Activated CD4-positive, alpha-beta T cell treated with anti-CD3 and anti-CD28 coated beads for 48 hours (primary cell): ENCODE results near the gene CADM2.
"Not testable (repeated sequence)": the region's sequence is repeated elsewhere in the genome, so short reads cannot be mapped to it uniquely, and the experiment has no call there.

Source experiments
- DNase-seq: peaks from one replicate; pipeline ENCODE4 v3.0.0-alpha.2; 2020

CADM2 gene

DNA sequence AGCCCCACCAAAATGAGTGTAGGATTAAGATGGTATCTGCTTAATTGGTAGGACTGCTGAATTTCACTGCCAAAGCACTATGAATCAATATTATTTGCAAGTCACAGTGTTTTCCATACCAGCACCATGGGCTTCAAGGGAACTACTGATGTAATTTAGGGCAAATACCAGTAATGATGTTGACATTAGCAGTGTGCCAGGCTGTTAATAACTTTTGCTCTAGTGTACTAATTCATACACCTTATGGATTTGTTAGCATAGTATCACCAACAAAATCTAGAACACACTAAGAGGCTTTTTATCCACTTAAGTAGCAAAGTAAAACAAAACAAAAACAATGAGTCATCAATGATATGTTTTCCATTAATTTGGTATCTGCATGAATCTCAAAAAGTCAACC, 888.2 kb downstream of the CADM2 start:
- no peak for DNase-seq

DNA sequence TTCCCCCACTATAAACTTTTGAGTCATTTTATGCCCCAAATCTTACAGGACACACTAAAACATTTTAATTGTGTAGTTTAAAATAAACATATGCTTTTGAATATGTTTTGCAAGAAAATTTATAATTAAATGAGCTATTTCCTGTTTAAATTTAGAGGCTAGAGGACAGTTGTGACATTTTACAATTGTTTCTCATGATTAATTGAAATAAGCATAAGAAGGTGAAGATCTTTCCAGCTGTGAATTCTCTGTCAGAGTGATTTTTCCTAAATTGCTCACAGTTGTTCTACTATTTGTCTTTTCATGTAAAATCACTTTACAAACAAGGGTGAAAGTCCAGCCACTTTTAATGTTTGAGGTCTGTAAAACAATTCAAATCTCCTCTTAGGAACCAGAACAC, 892.3 kb downstream of the CADM2 start:
- no peak for DNase-seq

DNA sequence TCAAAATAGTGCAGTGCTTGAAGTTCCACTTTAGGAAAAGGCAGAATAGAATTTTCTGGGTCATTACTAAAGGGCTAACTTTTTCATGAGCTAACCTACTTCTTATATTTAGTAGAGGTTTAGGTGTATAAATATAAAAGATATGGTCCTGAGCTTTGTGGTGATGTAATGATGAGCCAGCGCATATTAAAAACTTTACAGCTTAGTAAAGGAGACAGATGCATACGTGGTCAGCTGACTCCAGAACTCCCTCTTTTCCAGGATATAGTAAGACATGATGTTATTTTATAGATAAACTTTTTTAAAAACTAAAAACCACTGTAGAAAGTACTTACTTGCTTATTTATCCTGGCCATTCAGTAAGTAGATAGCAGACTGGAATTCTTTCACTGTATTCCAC, 895.0 kb downstream of the CADM2 start:
- DNase-seq, result no peak

DNA sequence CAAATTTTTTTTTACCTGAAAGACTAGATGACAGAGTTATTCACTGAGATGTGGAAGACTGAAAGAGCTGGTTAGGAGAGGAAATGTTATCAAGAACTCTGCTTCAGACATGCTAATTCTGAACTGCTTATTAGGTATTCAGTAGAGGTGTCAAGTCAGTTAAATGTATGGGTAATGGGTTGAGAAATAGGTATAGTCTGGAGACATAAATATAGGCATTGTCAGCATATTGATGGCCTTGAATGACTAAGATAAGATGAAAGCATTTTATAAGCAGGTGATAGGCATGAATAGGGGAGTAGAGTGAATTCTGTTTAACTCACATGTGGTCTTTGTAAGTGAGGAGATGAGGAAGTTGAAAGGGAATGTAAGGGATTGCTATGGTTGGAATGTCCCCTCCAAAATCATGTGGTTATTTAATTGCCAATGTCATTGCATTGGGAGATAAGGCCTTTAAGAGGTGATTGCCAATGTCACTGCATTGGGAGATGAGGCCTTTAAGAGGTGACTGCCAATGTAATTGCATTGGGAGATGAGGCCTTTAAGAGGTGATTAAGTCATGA, 904.2 kb downstream of the CADM2 start:
- no peak for DNase-seq

DNA sequence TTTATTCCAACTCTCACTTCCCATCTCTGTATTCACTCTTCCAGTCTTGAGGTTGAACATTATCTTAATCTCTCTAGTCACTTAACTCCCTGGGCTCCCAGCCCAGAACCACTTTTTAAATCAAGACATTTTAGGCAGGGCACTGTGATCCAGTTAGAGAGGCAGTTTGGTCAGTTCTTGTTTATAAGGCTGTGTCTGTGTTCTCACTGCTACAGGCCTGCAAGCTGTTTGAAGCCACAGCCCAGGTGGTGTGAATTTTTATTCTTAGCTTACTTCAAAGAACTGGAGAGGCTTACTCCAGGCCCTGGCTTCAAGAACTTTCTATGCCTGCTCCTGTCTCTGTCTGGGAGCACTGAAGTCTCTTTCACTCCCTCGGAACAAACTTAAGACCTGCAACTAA, 906.1 kb downstream of the CADM2 start:
- no peak for DNase-seq

DNA sequence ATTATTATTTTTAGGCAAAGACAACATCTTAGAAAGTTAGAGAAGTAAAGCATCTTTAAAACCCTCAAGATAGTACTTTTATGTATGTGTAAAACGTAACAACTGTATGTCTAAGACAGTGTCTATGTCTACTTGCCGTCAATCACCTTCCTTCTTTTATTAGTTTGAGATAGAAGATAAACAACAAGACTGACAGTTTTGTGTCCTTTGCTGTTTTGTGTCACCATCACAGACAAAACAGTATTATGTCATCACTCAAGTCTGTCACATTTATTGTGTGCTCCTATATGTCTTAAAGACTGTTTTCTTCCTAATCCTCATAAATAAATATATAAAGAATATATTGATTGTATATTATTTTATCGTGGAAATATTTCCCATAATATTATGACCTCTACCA, 908.3 kb downstream of the CADM2 start:
- no peak for DNase-seq

DNA sequence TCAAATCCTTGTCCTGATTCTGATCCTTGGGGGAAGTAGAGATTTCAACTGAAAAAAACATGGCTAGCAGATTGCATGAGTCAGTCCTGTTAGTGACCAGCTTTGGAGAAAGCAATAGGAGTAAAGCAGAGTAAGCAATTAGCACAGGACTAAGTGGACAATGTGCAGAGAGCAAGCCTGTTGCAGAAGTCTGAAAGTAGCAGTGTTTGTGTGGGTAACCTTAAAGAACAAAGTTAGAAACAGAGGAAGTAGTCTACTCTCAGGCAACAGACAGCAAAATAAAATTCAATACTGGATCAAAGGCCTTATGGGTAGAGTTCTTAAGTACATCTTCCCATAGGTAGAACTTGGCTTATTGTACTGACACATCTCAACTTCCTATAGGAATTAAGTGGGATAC, 916.8 kb downstream of the CADM2 start:
- no peak for DNase-seq

DNA sequence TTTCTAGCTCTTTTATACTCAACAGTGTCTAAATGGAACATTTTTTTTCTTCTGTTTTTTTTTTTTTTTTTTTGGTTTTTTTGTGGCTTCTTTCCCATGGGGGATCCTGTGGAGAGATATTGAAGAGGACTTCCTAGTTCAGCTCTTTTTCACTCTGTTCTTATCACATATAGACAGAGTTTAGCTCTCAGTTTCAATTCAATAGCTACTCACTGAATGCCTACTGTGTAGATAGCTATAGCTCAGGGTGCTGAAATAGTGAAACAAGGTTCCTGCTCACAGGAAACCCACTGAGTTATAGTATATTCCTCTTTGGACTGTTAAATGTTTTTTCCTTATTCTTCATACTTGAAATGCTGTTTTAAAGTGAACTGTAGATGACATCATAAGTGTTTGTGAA, 918.8 kb downstream of the CADM2 start:
- no peak for DNase-seq

DNA sequence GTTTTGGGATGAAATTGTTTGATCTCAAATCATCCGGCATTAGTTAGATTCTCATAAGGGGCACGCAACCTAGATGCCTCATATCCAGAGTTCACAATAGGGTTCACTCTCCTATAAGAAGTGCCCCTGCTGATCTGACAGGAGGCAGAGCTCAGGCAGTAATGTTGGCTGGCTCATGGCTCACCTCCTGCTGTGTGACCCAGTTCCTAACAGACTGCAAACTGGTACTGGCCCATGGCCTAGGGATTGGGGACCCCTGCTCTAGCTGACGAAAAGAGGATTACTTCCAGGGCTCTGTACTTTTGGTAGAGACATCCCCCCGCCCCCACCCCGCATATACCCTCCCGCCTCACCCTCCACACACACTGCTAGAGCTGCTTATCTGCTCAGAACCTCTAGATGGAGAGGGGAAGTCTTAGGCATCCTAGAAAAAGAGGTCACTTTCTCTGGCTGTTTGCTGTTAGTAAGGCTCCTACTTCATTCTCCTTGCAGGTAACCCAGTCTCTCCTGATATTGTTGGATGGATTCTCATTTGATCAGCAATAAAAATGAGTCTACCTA, 923.1 kb downstream of the CADM2 start:
- DNase-seq, result no peak

DNA sequence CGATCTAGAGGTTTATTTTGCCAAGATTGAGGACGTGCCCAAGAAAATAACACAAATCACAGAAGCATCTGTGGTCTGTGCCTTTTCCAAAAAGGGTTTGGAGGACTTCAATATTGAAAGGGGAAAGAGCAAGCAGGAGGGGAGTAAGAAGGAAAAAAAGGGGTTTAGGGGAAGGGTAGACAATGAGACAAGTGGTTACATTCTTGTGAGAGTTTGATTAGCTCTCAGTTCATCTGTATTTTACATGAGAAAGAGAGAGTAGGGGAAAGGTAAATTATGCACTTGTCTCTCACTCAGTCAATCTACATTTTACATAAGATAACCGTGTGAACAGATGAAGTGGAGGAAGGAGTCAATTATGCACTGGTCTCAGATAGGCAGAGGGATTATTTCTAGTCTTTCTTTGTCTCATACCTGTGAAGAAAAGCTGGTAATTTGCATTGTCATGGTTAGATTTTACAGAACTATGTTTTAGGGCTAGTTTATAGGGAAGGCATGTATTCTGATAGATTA, 931.3 kb downstream of the CADM2 start:
- no peak for DNase-seq

DNA sequence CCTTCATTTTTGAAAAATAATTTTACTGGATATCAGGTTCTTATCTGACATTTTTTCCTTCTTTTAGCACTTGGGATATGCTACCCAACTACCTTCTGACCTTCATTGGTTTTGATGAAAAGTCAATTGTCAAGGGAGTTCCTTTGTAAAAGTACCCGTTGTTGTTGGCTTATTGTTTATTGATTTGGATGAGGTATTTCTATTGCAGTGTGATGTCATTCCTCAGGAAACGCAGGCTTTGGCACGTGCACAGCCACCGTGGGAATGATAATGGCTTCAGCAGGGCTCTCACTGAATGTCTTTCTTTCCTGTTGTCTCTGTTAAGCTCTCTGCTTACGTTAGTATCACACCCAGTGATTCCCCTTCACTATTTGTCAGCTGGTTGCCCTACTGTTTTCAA, 944.6 kb downstream of the CADM2 start:
- DNase-seq, result no peak

DNA sequence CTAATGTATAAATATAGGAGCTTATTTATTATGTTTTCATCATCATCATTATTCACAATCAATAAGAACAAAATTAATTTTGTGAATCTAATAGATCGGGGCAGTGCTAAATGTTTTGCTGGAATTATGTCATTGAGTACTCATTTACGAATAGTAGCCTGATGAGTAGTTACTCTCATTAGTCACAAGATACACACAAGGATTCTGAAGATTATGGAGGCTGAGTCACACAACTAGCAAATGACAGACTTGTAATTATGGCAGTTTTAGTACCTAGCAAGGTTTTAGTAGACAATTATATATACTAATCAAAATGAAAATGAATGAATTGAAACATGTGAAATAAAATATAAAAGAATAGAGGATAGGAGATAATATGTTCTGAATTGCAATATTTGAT, 954.2 kb downstream of the CADM2 start:
- DNase-seq, result no peak

DNA sequence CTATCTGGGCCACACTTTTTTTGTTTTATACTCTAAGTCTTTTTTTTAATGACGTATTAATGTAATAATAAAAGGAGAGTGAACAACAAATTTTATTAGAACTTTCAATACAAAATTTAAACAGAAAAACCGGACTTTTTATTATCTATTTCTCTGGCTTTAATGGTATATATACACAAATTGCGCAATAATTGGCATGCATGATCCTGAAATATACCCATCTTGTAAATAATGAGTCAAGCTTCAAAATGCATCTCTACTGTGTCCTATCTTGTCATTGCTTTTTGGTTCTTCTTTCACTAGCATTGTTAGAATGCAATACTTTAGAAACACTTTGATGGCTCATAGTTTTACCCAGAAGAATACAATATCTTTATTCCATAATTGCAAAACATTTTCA, 963.6 kb downstream of the CADM2 start:
- DNase-seq, result no peak

DNA sequence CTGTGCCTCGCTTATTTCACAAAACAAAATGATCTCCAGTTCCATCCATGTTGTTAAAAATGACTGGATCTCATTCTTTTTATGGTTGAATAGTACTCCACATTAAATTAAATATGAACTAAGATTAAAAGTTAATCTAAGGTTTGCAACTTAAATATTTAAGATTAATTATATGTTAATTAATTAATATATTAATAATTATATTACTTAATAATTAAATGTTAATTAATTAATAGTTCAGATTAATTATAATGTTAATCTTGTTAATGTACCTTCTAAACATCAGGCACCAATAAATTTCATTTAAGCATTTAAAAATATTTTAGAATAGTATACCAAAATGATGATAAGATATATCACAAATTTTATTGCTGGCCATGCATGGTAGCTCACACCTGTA, 971.9 kb downstream of the CADM2 start:
- no peak for DNase-seq

DNA sequence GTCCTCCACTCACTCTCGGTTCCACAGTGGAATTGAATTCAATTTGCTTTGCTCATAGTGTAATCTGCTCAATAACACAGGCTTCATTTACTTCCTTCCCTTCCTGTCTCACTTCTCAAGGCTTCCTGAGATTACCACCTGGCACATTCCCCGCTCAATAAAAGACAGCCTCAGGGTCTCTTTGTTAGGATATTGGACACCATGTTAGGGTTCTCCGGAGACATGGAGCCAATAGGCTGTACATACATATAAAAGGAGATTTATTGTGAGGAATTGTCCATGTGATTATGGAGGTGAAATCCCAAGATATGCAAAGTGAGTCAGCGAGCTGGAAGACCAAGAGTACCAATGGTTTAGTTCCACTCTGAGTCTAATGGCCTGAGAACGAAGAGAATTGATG, 974.5 kb downstream of the CADM2 start:
- no peak for DNase-seq

DNA sequence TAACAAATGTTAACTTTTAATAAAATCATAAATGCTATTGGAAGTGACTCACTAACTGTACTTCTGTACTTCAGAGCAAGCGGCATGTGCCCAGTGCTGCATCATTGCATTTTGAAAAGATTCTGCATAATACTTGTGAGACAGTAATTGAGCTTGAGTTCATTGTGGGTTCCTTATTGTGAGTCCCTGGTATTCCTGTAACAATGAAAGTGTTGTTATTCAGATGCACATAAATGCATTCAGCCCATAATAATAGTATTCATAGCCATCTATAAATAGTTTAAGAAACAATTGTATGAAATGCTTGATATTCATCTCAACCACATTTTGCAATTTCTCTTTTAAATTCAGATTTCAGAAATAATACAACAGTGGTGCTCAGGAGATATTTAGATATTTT, 976.4 kb downstream of the CADM2 start:
- DNase-seq, result no peak

DNA sequence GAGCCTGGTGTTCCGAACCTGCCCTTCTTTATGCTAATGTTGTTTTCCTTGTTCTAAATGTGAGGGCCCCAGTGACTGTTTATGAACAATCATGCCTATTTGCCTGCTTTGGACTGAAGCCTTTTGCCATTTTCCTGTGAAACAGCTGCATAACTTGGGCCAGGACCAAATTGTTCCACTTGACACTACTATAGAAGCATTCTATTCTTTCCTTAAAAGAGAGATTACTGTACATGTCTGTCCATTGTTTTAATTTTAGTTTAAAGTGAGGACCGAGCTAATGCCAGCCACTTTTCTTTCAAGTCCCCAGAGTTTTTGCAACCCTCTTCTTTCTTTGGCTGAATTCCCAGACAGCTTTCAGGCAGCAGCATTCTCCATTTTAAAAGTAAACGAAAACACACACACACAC, 980.3 kb downstream of the CADM2 start:
- no peak for DNase-seq

DNA sequence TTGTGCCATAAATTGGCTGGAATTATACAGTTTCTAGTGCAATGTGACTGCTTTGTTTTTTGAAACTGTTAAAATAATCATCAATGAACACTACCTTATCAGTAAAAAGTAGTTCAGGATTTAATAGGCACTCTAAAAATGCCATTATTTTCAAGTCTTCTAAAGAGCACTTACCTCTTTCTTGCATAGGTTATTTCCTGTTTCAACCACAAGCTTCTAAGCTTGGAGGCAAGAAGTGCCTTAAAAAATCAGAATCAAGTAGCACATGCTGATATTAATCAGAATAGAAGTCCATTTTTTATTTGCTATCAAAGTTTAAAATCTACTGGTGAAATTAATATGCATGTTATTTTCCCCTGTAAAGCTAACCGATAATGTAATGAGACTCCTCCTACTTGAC, 991.6 kb downstream of the CADM2 start:
- DNase-seq, result no peak

DNA sequence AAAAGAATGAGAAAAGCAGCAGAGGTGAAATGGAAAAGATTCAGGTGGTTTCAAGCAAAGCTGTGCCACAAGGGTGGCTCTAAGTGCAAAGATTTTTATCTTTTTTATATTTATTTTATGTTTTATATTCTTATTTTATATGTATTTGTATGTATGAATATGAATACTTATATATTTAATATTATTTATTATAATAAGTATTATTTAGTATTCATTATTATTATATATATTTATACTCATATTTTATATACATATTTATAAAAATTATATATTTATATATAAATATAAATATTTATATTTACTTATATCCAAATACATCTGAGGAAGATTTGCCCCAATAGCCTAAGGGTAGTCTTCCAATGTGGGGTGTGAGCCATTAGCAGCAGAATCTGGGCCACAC, 1002.0 kb downstream of the CADM2 start:
- no peak for DNase-seq

DNA sequence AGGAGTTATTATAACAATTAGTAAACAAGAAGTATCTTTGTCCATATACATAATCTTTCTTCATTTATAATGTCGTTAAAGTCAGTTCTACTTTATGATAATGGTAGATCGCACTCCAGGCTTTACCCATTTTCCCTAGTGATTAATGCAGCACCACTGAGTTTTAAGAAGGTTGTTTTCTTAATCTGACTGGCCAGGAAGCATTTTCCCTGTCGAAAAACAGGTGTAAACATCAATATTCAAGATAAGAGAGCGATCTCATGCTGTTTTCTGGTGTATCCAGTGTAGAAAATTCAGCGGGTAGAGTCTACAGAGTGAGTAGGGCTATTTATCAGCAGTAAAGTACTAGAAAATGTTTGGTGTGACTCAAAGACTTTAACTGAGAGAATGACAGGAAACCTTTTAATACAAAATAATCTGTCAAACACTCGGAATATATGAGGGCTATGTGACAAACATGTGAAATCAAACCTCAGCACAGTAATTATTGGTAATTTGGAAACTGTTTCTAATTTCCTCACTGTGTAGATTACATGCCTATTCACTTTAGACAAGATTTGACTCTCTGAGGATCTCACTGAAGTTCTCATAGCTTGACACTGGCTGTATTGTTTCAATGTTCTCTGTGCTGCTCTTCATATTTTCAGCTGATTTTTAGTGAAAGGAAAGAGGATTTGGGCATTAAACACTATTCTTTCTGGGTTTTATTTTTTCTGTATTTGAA, 1019.0 kb downstream of the CADM2 start:
- DNase-seq, result no peak

DNA sequence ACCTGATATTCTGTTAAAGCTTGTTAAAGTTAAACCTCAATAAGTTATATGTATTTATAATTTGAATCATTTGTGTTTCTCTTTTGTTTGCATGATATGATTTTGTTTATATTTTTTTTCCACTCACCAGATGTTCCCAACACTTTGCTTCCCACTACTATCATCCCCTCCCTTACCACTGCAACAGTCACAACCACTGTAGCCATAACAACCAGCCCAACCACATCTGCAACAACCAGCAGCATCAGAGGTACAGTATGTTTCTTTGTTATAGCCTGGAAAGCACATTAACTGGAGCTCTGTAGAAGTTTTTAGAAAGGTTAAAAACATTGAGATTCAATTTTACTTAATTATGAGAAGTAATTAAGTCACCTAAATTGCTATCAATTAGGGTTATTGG, 1020.2 kb downstream of the CADM2 start:
- DNase-seq, result no peak

DNA sequence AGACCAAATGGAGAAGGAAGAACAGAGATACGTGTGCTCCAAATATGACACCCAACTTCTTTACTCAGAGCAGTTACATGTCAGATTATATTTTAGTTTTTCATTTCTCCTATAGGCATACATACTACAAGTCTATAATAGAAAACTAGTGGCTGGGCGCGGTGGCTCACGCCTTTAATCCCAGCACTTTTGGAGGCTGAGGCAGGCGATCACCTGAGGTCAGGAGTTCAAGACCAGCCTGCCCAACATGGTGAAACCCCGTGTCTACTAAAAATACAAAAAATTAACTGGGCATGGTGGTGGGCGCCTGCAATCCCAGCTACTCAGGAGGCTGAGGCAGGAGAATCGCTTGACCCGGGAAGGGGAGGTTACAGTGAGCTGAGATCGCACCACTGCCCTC, 1030.8 kb downstream of the CADM2 start:
- not testable (repeated sequence) for DNase-seq

DNA sequence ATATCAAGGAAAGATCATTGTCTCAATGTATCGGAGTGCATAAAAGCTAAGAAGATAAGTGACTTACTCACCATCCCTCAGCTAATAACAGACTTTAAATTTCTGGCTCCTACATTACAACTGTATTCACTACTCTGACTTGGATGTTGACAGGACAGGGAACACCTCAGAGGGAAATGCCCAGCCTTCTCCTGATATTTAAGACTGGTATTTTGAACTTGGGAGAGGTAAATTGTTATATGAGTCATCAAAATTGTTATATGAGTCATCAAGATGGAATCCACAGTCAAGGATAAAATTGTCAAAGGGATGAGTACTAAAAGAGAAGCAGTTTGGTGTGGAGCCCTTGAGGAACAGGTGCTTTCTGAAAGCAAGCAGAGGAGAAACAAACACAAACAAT, 1070.8 kb downstream of the CADM2 start:
- DNase-seq, result no peak

DNA sequence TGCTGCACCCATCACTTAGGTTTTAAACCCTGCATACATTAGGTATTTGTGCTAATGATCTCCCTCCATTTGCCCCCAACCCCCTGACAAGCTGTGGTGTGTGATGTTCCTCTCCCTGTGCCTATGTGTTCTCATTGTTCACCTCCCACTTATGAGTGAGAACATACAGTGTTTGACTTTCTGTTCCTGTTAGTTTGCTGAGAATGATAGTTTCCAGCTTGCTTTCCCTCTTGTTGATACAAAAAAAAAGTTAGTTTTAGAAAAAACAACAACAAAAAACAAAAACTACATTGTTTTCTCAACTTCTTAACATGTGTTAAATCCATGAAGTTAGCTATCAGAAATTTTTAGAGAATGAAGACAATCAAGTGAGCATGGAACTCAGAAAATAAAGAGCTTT, 1079.1 kb downstream of the CADM2 start:
- DNase-seq, result no peak
